Measurements from ENCODE around the gene PEX14. TPM values are rescaled to one million over a fixed set of nuclear protein-coding genes. Genes with fewer than 3 reads are reported as not detected.

PEX14 gene
- total and polyA plus RNA-seq, 9 of the 15 experiments (the other 6 are each of a cell fraction or from before 2014, with no cell fraction given) = 2.6 to 45.7 (median 22.7) TPM

- H3K79me2 ChIP-seq (ENCODE audit: control insufficient read depth, insufficient read depth, low read length) = no peaks in the 10 kb centered on the region
- H3K27ac ChIP-seq (ENCODE audit: extremely low read depth, low read depth, low read length) = no peak overlapping the region
- BruUV-seq (replicated peaks) = no TSS peak
- no peak overlapping the region for H2AFZ ChIP-seq (ENCODE audit: low read depth, low read length)
- POLR2A ChIA-PET = no interaction called here
- no peak overlapping the region for H3K4me2 ChIP-seq (ENCODE audit: insufficient read depth, low read length)
- H3K9ac ChIP-seq (ENCODE audit: insufficient read depth in 1 of 2, low read depth in 2 of 2, low read length in 2 of 2) = 0 out of 4 replicates have a peak overlapping the region, but pooled peaks of 1 of the 2 experiments have one; percentile 3
- ATAC-seq (no peak), DNase-seq (ENCODE audit: extremely low read depth in 1 of 4, low spot score in 3 of 4) (no peak), FAIRE-seq (no peak)
- H3K36me3 ChIP-seq (ENCODE audit: control insufficient read depth, insufficient read depth, low read length) = peaks cover 6% of the 10 kb centered on the region; the same call in 2 of the 3 replicates
- in situ Hi-C loops (cut with MboI) = no loop called here
- no peaks in the 10 kb centered on the region for H3K27me3 ChIP-seq (ENCODE audit: control insufficient read depth in 2 of 2, insufficient read depth in 2 of 2, low read length in 2 of 2)
- CTCF ChIA-PET (ENCODE audit: low intra/inter-chr PET ratio) = no interaction called here
- no peaks in the 10 kb centered on the region for H3K9me1 ChIP-seq (ENCODE audit: control insufficient read depth, insufficient read depth, low read length)
- H4K20me1 ChIP-seq (replicated peaks; ENCODE audit: control insufficient read depth, insufficient read depth, low read length) = 0 out of 2 replicates have a peak, but pooled peaks cover 21% of the 10 kb centered on the region
- H3K4me3 ChIP-seq = no peak overlapping the region
- H3K9me3 ChIP-seq (replicated peaks; ENCODE audit: control insufficient read depth, insufficient read depth, low read depth, low read length) = no peaks in the 10 kb centered on the region
- 82% methylated on average over 15 of the region's 15 CpGs for WGBS (ENCODE audit: insufficient coverage, low coverage, missing lambda C conversion rate)
- no peaks in the 10 kb centered on the region for H3K4me1 ChIP-seq (replicated peaks in 1 of 2; ENCODE audit: control insufficient read depth in 2 of 2, insufficient read depth in 2 of 2, low read length in 2 of 2)
- intact Hi-C loops (cut with micrococcal nuclease) = no loop called here
- TF ChIP-seq DMBX1 (CRISPR knock-in tag; IDR thresholded peaks at IDR 0.05; ENCODE audit: borderline replicate concordance) (no peak), RHOXF2B (CRISPR knock-in tag; conservative IDR thresholded peaks at IDR 0.05) (no peak), ZNF274 (IDR thresholded peaks at IDR 0.05; ENCODE audit: borderline replicate concordance, low read depth, low read length) (no peak), U2AF1 (optimal IDR thresholded peaks at IDR 0.05; ENCODE audit: low read depth, low read length) (no peak), NCOA2 (IDR thresholded peaks at IDR 0.05; ENCODE audit: partially characterized antibody in 2 of 2) (no peak), MCM2 (IDR thresholded peaks at IDR 0.05; ENCODE audit: low read depth) (no peak), SRSF9 (IDR thresholded peaks at IDR 0.05; ENCODE audit: borderline replicate concordance, low read depth, low read length) (no peak), ZZZ3 (IDR thresholded peaks at IDR 0.05) (no peak), ZBTB1 (CRISPR knock-in tag; IDR thresholded peaks at IDR 0.05; ENCODE audit: borderline replicate concordance, low read depth) (no peak), ZFP36 (IDR thresholded peaks at IDR 0.05; ENCODE audit: low read depth, low read length, partially characterized antibody) (no peak), BCLAF1 (IDR thresholded peaks at IDR 0.05; ENCODE audit: borderline replicate concordance in 1 of 2, control insufficient read depth in 1 of 2, low read depth in 2 of 2, low read length in 1 of 2) (no peak), HNRNPL (IDR thresholded peaks at IDR 0.05; ENCODE audit: low read depth, low read length) (no peak)
- TF ChIP-seq, protein P1, sequence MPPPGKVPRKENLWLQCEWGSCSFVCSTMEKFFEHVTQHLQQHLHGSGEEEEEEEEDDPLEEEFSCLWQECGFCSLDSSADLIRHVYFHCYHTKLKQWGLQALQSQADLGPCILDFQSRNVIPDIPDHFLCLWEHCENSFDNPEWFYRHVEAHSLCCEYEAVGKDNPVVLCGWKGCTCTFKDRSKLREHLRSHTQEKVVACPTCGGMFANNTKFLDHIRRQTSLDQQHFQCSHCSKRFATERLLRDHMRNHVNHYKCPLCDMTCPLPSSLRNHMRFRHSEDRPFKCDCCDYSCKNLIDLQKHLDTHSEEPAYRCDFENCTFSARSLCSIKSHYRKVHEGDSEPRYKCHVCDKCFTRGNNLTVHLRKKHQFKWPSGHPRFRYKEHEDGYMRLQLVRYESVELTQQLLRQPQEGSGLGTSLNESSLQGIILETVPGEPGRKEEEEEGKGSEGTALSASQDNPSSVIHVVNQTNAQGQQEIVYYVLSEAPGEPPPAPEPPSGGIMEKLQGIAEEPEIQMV (tag; conservative IDR thresholded peaks at IDR 0.05; ENCODE audit: low read depth) = no peak
- TF ChIP-seq, protein P2, sequence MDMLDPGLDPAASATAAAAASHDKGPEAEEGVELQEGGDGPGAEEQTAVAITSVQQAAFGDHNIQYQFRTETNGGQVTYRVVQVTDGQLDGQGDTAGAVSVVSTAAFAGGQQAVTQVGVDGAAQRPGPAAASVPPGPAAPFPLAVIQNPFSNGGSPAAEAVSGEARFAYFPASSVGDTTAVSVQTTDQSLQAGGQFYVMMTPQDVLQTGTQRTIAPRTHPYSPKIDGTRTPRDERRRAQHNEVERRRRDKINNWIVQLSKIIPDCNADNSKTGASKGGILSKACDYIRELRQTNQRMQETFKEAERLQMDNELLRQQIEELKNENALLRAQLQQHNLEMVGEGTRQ (CRISPR knock-in tag; IDR thresholded peaks at IDR 0.05) = no peak
- TF ChIP-seq, protein P3, sequence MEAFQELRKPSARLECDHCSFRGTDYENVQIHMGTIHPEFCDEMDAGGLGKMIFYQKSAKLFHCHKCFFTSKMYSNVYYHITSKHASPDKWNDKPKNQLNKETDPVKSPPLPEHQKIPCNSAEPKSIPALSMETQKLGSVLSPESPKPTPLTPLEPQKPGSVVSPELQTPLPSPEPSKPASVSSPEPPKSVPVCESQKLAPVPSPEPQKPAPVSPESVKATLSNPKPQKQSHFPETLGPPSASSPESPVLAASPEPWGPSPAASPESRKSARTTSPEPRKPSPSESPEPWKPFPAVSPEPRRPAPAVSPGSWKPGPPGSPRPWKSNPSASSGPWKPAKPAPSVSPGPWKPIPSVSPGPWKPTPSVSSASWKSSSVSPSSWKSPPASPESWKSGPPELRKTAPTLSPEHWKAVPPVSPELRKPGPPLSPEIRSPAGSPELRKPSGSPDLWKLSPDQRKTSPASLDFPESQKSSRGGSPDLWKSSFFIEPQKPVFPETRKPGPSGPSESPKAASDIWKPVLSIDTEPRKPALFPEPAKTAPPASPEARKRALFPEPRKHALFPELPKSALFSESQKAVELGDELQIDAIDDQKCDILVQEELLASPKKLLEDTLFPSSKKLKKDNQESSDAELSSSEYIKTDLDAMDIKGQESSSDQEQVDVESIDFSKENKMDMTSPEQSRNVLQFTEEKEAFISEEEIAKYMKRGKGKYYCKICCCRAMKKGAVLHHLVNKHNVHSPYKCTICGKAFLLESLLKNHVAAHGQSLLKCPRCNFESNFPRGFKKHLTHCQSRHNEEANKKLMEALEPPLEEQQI (IDR thresholded peaks at IDR 0.05) = no peak
These were observed 141.9 kb downstream of the PEX14 start for GRCh38 chr1:10616696-10617095.
